NK-92 (cell line): ENCODE results near the gene UBE2E1.
"Not testable (repeated sequence)": the region's sequence is repeated elsewhere in the genome, so short reads cannot be mapped to it uniquely, and the experiment has no call there.

Experiments
- DNase-seq: peaks from one replicate; lab custom pipeline; 2025; ENCODE audit not compliant: unreplicated experiment; lab: John Stamatoyannopoulos, UW

The UBE2E1 gene

GRCh38 chr3:23915537-23916108 lies 109.9 kb downstream of the UBE2E1 start:
- DNase-seq, result no peak

DNA sequence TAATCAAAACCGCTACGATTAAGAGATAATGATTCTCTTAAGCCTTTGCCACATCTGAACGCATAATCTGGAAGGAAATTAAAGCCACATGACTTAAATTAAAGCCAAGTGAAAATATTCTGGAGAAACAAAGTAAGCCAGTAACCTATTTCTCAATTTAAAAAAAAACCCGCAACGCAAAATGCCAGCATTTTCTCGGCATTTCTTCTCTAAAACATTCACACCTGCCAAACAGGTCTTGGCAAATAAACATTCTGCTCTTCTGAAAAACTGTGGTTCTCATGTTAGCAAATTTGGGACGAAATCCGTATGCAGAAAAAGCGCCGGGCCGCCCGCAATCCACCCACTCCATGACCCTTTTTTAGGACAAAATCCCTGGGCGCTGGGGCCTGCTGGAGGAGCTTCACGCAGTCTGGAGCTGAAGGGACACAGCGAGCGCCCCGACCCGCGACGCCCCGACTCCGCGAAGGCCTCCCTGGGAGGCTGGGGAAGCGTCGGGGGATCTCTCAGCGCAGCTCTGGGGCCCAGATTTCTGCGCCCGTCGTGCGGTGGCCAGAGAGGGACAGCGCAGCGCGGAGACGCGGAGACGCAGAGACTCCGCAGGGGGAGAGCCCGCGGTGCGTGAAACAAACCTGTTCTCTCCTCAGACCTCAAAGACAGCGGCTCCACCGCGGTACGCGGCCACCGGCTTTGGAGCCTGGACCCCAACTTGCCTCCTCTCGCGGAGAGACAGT lies 110.6 kb downstream of the UBE2E1 start:
- no peak for DNase-seq

- DNase-seq, result peak; percentile 66
Observed at GRCh38 chr3:23916886-23917678, 111.3 kb downstream of the UBE2E1 start, which contains the start of the genes NKIRAS1 and RPL15. Gene NKIRAS1, minus strand, starts transcription at chr3:23916990. Its CDS starts 6,086 bp downstream, at chr3:23910904. Gene RPL15, plus strand, starts transcription at chr3:23917132. Its CDS starts 728 bp downstream, at chr3:23917860.

DNA sequence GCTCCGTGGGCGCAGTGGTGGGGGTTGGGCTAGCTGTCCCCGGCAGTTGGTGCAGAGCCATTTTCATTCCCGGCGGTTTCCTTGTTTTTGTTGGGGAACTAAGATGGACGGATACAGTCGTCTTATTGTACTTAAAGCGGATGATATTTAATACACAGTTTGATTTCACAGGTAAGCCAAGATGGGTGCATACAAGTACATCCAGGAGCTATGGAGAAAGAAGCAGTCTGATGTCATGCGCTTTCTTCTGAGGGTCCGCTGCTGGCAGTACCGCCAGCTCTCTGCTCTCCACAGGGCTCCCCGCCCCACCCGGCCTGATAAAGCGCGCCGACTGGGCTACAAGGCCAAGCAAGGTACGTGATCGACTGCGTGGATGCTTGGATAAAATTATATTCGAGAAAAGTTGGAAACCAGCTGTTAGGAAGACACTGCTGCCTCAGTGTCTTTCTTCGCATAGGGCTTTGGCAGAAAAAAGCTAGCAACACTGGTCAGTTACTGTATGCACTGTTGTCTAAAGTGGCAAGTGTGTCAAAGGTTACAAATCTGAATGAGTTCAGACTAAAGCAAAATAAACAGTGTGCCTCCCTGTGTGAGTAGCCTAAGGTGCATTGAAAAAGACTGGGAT lies 112.0 kb downstream of the UBE2E1 start:
- DNase-seq, result not testable (repeated sequence)

GRCh38 chr3:23918331-23918730 lies 112.6 kb downstream of the UBE2E1 start:
- DNase-seq, result not testable (repeated sequence)

DNA sequence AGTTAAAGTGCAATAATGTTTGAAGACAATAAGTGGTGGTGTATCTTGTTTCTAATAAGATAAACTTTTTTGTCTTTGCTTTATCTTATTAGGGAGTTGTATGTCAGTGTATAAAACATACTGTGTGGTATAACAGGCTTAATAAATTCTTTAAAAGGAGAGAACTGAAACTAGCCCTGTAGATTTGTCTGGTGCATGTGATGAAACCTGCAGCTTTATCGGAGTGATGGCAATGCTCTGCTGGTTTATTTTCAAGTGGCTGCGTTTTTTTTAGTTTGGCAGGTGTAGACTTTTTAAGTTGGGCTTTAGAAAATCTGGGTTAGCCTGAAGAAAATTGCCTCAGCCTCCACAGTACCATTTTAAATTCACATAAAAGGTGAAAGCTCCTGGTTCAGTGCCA lies 113.9 kb downstream of the UBE2E1 start:
- no peak for DNase-seq

- no peak for DNase-seq
Observed at GRCh38 chr3:23920151-23920655, 114.4 kb downstream of the UBE2E1 start.

DNA sequence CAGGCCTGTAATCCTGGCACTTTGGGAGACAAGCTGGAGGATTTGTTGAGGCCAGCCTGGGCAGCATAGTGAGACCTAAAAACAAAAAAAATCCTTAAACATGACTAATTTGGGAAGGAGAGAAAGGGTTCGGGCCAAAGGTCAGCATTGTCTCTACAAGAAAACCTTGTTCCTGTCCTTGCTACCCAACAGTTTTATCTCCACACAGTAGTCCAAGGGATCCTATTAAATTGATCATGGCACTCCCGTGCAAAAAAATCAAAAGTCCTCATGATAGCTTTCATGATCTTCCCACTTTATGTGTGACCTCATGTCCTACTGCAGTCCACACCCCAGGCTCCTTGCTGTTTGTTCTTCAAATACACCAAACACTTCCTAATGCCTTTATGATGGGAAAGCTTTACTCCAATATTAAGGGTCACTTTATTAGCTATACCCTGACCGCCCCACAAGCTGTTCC lies 115.3 kb downstream of the UBE2E1 start:
- no peak for DNase-seq

- DNase-seq, result no peak
Observed at GRCh38 chr3:23923786-23924185, 118.0 kb downstream of the UBE2E1 start.

- DNase-seq, result no peak
Observed at GRCh38 chr3:23926246-23926645, 120.5 kb downstream of the UBE2E1 start.

DNA sequence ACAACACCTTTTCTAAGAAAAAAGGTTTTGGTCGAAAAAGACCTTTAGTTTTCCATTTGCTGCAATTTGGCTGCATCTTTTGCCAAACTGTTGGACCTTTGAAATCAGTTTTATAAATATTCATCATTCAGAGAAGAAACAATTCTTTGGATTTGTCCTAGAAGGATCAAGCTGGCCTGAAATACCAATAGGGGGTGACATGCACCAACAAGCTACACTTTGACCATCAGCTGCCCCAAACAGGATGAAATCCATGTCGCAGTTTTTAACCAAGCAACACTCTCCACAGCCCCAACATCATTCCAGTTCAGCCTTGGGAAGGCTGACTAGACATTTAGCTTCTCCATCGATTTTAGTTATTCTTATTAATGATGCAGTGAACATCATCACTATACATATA lies 121.0 kb downstream of the UBE2E1 start:
- DNase-seq, result no peak

- no peak for DNase-seq
Observed at GRCh38 chr3:23928524-23928923, 122.8 kb downstream of the UBE2E1 start.

DNA sequence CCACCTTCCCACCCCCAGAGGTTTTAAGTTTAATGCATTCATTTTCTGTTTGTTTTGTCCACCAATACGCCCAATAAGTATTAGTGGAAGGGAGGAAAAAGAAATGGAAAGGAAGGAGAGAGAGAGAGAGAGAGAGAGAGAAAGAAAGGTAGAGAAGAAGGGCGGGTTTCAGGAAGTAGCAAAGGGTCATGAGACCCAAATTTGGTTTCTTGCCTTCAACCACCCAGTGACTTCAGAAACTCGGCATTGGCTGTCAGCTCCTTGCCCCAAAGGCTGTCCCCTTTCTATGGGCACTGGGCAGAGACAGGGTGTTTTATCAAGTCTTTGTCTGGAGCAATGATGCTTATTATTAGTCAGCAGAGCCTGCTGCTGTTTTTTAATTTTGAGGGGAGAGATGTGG lies 125.8 kb downstream of the UBE2E1 start:
- DNase-seq, result no peak

GRCh38 chr3:23932571-23932970 lies 126.8 kb downstream of the UBE2E1 start:
- DNase-seq, result no peak

DNA sequence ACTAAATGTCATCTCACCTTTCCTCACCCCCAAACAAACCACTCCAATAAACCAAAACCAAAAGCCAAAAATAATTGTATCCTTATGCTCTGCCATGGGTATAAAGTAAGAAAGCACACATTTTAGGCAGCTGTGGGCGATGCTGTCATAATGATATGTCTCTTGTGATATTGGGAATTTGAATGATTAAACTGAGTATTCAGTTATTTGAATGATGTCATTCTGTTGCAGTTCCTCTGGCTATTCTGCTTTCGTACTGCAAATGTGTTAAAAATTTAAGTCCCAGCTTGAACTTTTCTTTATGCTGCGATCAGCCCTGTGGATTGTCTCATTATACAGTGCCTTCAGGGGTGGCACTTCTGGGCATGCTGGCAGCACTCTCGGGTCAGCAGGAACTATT lies 128.5 kb downstream of the UBE2E1 start:
- no peak for DNase-seq

DNA sequence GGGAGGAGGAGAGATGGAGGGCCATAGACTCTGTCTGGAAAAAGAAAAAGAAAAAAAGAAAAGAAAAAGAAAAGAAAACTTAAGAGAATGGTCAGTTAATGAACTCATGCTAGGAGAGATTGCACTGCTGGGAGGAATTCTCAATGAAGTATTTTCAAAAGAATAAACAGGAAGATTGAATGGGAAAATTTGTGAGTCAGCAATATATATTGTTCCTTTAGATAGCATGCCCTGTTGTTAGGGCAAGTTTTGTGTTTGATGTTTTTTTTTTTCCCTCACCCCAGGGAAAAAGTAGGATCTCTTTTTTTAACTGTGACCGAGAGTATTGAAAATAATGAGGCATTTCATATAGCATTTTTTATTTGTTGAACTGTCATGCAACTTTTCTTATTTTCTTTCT lies 131.5 kb downstream of the UBE2E1 start:
- DNase-seq, result no peak

- DNase-seq, result no peak
Observed at GRCh38 chr3:23938688-23939087, 132.9 kb downstream of the UBE2E1 start.

DNA sequence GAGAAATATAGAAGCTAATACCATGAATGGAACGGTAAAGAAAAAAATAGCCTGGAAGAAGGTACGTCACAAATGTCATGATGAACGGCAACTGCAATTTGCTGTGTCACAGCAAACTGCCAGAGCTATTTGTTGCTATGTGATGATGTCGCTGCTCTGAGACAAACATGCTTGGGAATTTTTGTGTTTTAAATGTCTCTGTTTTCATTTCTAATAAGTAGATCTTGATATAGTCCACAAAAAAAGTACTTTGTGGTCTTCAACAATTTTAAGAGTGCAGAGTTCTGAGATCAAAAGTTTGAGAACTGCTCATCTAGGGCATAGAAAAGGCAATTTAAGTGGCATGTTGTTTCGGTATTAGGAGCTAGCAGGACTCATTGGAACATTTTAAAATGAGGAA lies 135.0 kb downstream of the UBE2E1 start:
- DNase-seq, result no peak
